Left hindlimb (tissue), 1 donor: ENCODE data around the gene THEMIS.
"Not testable (repeated sequence)": the region's sequence is repeated elsewhere in the genome, so short reads cannot be mapped to it uniquely, and the experiment has no call there.

Experiments
- DNase-seq: peaks from one replicate; pipeline ENCODE4 v3.0.0-alpha.2; 2018

The THEMIS gene, protein sequence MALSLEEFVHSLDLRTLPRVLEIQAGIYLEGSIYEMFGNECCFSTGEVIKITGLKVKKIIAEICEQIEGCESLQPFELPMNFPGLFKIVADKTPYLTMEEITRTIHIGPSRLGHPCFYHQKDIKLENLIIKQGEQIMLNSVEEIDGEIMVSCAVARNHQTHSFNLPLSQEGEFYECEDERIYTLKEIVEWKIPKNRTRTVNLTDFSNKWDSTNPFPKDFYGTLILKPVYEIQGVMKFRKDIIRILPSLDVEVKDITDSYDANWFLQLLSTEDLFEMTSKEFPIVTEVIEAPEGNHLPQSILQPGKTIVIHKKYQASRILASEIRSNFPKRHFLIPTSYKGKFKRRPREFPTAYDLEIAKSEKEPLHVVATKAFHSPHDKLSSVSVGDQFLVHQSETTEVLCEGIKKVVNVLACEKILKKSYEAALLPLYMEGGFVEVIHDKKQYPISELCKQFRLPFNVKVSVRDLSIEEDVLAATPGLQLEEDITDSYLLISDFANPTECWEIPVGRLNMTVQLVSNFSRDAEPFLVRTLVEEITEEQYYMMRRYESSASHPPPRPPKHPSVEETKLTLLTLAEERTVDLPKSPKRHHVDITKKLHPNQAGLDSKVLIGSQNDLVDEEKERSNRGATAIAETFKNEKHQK

GRCh38 chr6:127900935-127901334 lies at the start of gene THEMIS:
TSS of gene THEMIS (minus strand) at chr6:127901058. CDS start at chr6:127900932, 126 bp downstream.
- DNase-seq = no peak

GRCh38 chr6:127949251-127949650 lies 48.4 kb upstream of the THEMIS start:
- no peak for DNase-seq

DNA sequence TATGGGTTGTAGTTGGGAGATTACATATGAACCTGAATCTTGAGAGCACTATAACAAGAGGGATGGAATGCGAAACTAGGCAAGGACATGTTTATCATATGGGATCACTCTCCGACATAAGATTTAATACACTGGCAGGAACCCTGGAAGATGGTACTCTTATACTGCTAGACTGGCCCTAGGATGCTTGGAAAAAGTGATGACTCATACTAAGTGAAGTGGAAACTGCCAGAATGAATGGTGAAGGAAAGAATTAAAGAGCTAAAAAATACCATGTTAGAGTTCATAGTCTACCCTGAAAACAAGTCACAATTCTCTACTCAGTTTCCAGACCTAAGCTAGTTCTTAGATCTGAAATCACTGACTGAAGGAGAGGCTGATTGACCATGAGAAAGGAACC lies 45.5 kb upstream of the THEMIS start:
- DNase-seq = no peak

GRCh38 chr6:127945434-127946097 lies 44.7 kb upstream of the THEMIS start:
- DNase-seq = no peak

DNA sequence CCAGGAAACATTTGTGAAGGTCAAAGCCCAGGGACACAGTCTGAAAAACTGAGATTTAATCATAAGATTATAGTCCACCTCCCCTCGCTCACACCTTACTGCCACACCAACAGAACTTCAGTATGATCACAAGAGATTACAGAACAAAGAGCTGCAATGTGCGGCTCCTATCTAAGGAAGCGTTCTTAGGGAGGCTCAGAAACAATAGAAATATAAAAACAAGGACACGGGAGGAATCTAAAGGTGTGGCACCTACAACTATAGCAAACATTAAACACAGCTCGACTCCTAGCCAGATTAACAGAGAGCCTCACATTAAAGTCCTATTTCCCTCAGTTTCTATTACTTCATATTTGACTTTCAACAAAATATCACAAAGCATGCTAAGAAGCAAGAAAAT lies 40.4 kb upstream of the THEMIS start:
- DNase-seq = no peak

- no peak for DNase-seq
Observed at GRCh38 chr6:127939442-127940066, 38.7 kb upstream of the THEMIS start.

GRCh38 chr6:127938701-127939100 lies 37.8 kb upstream of the THEMIS start:
- no peak for DNase-seq

DNA sequence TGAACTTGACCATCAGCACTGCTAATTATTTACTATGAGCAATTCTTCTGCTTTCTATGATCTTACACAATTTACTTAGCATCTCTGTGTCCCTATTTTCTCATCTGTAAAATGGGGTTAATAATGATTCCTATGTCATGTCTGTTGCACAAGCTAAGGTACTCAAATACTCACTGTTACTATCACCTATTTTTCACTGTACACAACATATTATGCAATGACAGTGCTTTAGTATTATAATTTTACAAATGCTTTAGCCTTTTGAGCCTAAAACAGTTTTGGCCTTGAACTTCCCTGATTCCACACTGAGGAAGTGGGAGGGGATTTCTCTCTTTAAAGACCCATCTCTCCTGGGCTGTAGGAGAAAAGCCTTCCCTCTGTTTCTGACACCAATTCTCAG lies 36.9 kb upstream of the THEMIS start:
- no peak for DNase-seq

- DNase-seq = no peak
Observed at GRCh38 chr6:127937102-127937501, 36.2 kb upstream of the THEMIS start.

- DNase-seq = no peak
Observed at GRCh38 chr6:127934956-127935355, 34.1 kb upstream of the THEMIS start.

DNA sequence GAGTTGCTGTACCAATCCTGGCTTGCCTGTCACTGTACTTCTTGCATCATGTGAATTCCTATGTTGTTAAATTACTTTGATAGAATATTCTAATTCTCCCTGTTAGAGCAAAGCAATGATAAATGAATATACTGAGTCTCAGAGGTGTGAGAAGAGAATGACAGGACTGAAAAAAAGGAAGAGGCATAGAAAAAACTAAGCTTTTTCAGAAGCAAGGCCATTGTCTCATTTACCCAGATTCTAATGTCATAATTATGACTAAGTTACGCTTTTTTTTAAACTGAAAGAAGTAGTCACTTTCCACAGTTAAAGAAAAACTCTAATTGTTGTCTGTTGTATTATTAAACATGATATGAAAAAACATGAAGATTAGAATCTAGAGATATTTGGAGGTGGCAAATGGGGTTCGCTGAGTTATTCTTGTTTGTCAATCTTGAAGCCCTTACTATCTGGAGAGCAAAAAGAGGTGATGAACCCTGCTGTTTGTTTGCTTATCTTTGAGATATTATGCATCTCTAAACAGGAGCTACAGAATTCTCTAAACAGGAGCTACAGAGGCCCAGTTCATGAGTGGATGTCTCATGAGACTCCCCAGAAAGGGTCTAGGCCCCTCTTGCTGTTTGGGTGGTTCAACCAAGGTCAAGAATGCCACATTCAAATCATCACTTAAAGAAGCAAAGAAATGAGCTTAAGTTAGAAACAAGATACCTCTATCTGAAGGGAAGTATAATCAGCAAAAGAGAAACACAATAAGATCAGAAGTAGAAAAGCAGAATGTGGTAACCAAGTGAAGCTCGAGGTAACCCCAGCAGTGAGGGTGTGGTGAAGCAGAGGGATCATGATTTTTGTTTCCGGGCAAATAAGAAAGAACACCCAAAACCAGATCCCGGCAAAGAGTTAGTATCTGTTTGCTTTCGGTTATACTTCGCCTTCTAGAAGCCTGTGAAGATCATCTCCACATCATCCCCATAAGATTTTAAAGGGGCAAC lies 33.3 kb upstream of the THEMIS start:
- no peak for DNase-seq

- no peak for DNase-seq
Observed at GRCh38 chr6:127933137-127933536, 32.3 kb upstream of the THEMIS start.

GRCh38 chr6:127932708-127933107 lies 31.9 kb upstream of the THEMIS start:
- DNase-seq = no peak

GRCh38 chr6:127926441-127926840 lies 25.6 kb upstream of the THEMIS start:
- DNase-seq = not testable (repeated sequence)

GRCh38 chr6:127924440-127924839 lies 23.6 kb upstream of the THEMIS start:
- no peak for DNase-seq

DNA sequence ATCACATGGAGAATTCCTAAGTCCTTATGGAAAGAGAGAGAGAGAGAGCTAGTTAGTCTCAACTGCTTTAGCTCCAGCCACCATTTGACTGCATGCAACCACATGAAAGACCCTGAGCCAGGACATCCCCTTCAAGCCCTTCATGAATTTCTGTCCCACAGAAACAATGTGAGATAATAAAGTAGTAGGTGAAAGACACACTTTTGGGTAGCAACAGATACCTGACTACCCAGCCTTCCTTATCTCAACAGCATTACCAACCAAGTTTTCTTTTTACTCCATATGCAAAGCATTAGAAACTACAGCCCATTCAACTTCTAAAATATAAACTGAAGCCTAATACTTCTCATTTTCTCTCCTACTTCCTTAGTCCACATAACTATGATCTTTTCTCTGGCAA lies 23.2 kb upstream of the THEMIS start:
- no peak for DNase-seq

GRCh38 chr6:127923135-127923534 lies 22.3 kb upstream of the THEMIS start:
- DNase-seq = no peak

- no peak for DNase-seq
Observed at GRCh38 chr6:127921982-127922381, 21.1 kb upstream of the THEMIS start.

DNA sequence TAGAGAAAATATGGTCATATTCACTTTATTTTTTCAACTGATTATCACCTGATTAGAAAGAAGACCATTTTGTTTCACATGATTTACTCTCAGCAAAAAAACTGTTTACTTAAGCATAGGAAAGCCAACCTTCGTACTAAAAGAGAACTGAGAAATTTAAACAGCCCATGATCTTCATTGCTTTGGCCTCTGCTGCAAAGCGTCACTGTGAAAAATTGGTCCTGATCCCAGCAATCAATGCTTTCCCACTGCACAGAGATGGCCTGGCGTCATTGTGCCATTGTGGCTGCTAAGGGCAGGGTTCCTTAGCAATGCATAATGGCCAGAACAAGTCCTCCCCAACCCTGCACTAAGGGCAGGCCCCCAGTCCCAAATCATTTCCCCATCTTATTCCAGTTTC lies 19.9 kb upstream of the THEMIS start:
- peak; percentile 45 for DNase-seq

GRCh38 chr6:127918506-127919427 lies 17.9 kb upstream of the THEMIS start:
- DNase-seq = no peak

GRCh38 chr6:127917766-127918165 lies 16.9 kb upstream of the THEMIS start:
- no peak for DNase-seq
